ENCODE results near the gene COL15A1.

DNA sequence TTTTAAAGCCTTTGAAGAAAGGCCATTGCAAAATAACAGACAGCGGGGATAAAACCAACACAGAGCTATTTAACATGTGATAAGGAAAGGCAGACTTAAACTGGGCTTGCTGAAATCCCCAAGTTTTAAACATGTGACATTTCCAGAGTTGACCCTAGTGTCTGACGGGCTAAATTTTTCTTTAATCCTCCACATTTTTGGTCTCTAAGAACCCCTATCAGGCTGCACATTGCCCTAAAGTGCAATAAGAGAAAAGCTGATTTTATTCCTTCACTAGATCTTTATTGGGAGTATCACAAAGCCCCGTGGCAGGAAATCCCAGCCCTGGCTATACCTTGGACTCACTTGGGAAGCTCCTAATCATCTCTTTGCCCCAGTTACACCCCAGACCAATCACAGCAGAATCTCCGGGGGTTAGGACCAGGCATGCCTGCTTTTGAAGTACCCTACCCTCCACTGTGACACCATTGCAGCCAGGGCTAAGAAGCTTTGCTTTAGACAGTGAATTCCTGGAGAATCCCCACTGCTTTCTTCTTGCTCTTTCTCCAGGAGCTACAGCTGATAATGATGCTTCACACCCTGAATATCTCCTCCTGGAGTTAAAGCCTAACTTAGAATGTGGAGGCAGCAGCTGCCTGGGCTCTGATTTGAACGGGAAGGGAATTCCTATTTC lies 20.1 kb upstream of the COL15A1 start:
- no peak for TF ChIP-seq FOXO4 (CRISPR knock-in tag; conservative IDR thresholded peaks at IDR 0.05)
- no peak for TF ChIP-seq ZNF354B (CRISPR knock-in tag; IDR thresholded peaks at IDR 0.05)
- no peak for TF ChIP-seq FOXA1 (IDR thresholded peaks at IDR 0.05)
- TF ChIP-seq FOXA1 (CRISPR knock-in tag; IDR thresholded peaks at IDR 0.05), result no peak
- TF ChIP-seq, protein P1, sequence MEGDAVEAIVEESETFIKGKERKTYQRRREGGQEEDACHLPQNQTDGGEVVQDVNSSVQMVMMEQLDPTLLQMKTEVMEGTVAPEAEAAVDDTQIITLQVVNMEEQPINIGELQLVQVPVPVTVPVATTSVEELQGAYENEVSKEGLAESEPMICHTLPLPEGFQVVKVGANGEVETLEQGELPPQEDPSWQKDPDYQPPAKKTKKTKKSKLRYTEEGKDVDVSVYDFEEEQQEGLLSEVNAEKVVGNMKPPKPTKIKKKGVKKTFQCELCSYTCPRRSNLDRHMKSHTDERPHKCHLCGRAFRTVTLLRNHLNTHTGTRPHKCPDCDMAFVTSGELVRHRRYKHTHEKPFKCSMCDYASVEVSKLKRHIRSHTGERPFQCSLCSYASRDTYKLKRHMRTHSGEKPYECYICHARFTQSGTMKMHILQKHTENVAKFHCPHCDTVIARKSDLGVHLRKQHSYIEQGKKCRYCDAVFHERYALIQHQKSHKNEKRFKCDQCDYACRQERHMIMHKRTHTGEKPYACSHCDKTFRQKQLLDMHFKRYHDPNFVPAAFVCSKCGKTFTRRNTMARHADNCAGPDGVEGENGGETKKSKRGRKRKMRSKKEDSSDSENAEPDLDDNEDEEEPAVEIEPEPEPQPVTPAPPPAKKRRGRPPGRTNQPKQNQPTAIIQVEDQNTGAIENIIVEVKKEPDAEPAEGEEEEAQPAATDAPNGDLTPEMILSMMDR (CRISPR knock-in tag; IDR thresholded peaks at IDR 0.05), result no peak
- no peak for TF ChIP-seq ZNF24 (IDR thresholded peaks at IDR 0.05)
- TF ChIP-seq POLR2AphosphoS5 (IDR thresholded peaks at IDR 0.05; ENCODE audit: low read depth, low read length), result no peak
- no peak for TF ChIP-seq TAF1 (CRISPR knock-in tag; IDR thresholded peaks at IDR 0.05)
- TF ChIP-seq ZBTB49 (CRISPR knock-in tag; IDR thresholded peaks at IDR 0.05; ENCODE audit: borderline replicate concordance), result no peak
- no peak for TF ChIP-seq HNF4A (CRISPR knock-in tag; IDR thresholded peaks at IDR 0.05)
- TF ChIP-seq POLR2A (IDR thresholded peaks at IDR 0.05; ENCODE audit: insufficient read depth in 1 of 2, low read depth in 2 of 2, low read length in 2 of 2), result no peak
- TF ChIP-seq ZNF792 (CRISPR knock-in tag; IDR thresholded peaks at IDR 0.05), result no peak
- no peak for TF ChIP-seq ZNF678 (CRISPR knock-in tag; IDR thresholded peaks at IDR 0.05)
